Breast epithelium (tissue), 3 donors: ENCODE measurements around the gene LRP6.

Experiments
- CTCF ChIP-seq, 3 donors: fragments of 450-650 bp; IDR thresholded peaks; one replicate each; pipeline ENCODE4 v1.5.1; 2016 to 2017; ENCODE audit warnings: antibody characterized with exemption in 3 of 3, mild to moderate bottlenecking in 3 of 3, moderate library complexity in 3 of 3
- POLR2A ChIP-seq: fragments of 450-650 bp; IDR thresholded peaks from one replicate; pipeline ENCODE4 v1.6.1; 2016; ENCODE audit warnings: antibody characterized with exemption, mild to moderate bottlenecking, moderate library complexity
- POLR2AphosphoS5 ChIP-seq, 3 donors: sonication (generic); formaldehyde crosslinking; IDR thresholded peaks; one replicate each; pipeline ENCODE4 v1.6.1; 2017; ENCODE audit warnings: antibody characterized with exemption in 3 of 3

GRCh38 chr12:12210416-12210815 is 56.4 kb downstream of the LRP6 start:
- TF ChIP-seq CTCF (IDR thresholded peaks at IDR 0.05) (no peak), POLR2A (no peak), POLR2AphosphoS5 (IDR thresholded peaks at IDR 0.05) (no peak)
